ENCODE measurements around the gene PAWR. TPM values are rescaled to one million over a fixed set of nuclear protein-coding genes. Genes with fewer than 3 reads are reported as not detected.

PAWR gene
- total RNA-seq, 1 experiment from 2014 or later = 11.3 TPM

DNA sequence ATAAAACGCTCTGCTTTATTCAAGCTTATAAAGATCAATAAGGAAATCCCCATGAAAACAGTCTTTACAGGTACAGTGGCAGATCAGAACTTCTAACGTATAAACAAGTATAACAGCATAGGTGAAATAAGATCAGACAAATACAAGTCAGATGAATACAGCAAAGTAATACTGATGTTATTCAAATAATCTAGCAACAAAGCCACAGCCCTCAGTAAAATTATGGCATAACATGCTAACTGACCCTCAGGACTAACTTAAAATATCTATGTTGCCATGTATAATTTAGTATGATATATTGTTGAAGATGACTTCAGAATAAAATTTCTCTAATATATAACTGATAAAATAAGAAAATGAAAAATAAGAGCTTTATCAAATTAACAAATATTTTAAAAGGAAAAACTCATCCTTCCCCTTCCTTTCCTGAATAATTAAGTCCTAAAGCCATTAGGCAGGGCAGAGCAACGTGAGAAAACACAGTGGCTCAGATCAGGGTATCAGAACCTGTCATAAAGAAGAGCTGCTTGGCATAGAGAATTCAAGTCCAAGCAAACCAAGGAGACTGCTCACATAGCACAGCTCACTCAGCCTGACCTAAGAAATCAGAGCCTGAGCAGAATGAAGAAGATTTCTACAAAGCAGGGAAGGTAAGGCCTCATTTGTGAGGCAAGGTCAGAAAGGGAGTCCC, 70.7 kb downstream of the PAWR start:
- no peak for DNase-seq (ENCODE audit: low read depth, low spot score)
- in situ Hi-C loops (cut with HindIII; ENCODE audit: low pct_unique_long_range_greater_than_20kb, low sequenced_read_pairs) = no loop called here

DNA sequence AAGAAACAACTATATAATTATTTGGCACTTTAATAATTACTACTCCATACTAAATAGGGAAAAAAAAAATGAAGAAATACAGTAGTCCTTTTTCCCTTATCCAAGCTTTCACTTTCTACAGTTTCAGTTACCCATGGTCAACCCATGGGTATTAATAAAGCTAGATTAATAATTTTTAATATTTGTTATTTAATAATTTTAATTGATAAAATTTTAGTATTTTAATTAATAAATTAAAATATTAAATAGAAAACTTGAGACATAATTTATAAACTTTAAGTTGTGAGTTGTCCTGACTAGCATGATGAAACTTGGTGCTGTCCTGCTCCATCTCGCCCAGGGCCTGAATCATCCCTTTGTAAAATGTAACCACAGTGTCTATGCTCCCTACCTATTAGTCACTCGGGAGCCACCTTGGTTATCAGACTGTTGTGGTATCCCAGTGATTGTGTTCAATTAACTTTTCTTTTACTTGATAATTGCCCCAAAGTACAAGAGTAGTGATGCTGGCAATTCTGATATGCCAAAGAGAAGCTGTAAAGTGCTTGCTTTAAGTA, 71.8 kb downstream of the PAWR start:
- in situ Hi-C loops (cut with HindIII; ENCODE audit: low pct_unique_long_range_greater_than_20kb, low sequenced_read_pairs) = no loop called here
- no peak for DNase-seq (ENCODE audit: low read depth, low spot score)

DNA sequence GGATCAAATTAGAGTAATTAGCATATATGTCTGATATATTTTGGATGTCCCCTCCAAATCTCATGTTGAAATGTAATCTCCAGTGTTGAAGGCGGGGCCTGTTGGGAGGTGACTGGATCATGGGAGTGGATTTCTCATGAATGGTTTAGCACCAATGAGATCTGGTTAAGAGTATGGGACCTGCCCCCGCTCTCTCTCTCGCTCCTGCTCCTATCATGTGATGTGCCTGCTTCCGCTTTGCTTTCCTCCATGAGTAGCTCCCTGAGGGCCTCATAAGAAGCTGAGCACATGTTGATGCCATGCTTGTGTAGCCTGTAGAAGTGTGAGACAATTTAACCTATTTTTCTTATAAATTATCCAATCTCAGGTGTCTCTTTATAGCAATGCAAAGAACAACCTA, 73.1 kb downstream of the PAWR start:
- DNase-seq (ENCODE audit: low read depth, low spot score) = no peak
- in situ Hi-C loops (cut with HindIII; ENCODE audit: low pct_unique_long_range_greater_than_20kb, low sequenced_read_pairs) = no loop called here

DNA sequence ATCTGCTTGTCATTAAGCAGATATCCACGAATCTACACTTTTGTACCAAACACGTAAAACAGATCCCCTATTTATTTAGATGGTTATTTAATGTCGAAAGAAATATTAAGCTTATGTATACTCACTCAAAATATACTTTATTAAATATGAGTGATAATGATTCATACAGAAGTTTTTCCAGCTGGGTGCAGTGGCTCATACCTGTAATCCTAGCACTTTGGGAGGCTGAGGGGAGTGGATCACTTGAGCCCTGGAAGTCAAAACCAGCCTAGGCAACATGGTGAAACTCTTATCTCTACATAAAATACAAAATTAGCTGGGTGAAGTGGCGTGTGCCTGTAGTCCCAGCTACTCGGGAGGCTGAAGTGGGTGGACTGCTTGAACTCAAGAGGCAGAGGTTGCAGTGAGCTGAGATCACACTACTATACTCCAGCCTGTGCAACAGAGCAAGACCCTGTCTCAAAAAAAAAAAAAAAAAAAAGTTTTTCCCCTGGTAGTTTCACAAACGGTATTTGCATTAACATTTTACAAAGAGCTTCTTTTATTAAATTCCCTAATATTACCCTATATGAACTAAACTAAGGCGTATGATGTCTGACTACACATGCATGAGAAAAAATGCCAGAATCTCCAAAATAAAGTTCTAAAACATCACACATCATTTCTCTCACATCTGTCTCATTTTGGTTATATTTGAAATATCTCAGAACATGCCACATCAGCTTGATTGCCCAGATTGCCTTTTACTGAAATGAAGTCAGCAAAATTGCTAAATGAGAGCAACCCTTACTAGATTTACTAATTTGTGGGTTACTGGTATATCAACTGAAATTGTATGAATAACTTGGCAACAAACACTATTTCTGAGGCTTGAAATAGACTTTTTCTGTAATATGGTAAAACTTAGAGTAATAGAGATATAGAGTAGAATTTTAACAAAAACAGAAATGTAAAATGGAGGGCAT, 74.9 kb downstream of the PAWR start:
- in situ Hi-C loops (cut with HindIII; ENCODE audit: low pct_unique_long_range_greater_than_20kb, low sequenced_read_pairs) = no loop called here
- DNase-seq (ENCODE audit: low read depth, low spot score) = no peak

DNA sequence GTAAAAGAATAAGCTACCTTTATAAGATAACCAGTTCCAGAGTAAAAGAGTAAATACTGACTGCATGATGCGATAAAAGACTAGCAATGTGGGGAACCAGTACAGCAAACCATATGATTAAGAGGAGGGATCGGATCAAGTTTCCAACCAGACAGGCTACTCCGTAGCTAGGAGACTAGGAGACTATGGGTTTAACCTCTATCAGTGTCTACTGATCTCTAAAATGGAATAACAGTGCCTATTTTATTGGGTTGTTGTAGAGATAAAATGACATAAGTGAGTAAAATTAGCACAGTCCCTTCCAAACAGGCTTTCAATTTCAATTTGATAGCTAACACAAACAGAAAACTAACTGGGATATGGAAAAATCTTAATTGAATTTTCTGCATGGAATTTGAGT, 76.0 kb downstream of the PAWR start:
- no peak for DNase-seq (ENCODE audit: low read depth, low spot score)
- in situ Hi-C loops (cut with HindIII; ENCODE audit: low pct_unique_long_range_greater_than_20kb, low sequenced_read_pairs) = no loop called here

DNA sequence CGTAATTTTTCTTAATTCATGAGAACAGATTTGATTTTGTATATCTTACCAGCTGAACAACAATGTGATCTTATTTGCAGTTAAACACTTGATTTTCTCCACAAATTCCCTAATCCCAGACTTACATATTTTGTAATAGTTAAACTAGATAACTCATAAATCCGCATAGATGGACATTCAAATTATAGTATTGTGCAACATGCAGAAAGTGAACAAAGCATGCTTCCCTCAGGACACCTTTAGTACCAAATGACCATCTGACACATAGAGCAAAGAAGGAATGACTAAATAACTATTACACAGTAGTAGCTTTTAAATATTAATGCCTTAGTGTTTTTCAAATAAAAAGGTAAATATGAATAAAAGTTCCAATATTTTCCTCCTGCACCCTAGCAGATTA, 88.9 kb downstream of the PAWR start:
- in situ Hi-C loops (cut with HindIII; ENCODE audit: low pct_unique_long_range_greater_than_20kb, low sequenced_read_pairs) = no loop called here
- no peak for DNase-seq (ENCODE audit: low read depth, low spot score)

DNA sequence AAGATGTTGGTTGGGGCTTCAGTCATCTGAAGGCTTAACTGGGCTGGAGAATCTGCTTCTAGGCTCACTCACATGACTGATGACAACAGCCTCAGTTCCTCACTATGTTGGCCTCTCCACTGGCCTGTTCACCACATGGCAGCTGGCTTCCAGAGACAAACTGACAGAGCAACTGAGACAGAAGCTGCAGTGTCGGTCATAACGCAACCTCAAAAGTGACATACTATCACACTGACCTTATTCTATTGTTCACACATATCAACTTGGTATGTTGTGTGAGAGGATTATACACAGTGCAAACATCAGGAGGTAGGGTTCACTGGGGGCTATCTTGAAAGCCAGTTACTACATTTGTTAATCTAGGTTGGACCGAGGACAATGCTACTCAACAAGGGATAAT, 92.9 kb downstream of the PAWR start:
- no peak for DNase-seq (ENCODE audit: low read depth, low spot score)
- in situ Hi-C loops (cut with HindIII; ENCODE audit: low pct_unique_long_range_greater_than_20kb, low sequenced_read_pairs) = no loop called here

DNA sequence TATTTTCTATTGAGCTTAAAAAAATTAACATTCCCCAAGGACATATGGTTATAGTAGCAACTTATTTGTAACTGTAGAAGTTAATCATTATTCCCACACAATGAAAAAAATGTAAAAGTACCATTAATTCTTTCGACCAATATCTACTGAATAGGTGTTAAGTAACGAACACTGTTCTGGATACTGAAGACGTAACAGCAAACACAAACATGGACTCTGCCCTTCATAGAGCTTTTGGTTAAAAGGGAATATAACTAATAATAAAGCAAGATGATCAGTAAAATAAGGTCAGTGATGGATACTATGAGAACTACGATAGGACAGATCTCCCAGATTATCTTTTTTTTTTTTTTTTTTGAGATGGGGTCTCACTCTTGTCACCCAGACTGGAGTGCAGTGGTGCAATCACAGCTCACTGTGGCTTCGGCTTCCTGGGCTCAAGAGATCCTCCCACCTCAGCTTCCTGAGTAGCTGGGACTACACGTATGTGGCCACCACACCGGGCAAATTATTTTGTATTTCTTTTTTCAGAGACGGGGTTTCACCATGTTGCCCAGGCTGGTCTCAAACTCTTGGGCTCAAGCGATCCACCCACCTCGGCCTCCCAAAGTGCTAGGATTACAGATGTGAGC, 93.9 kb downstream of the PAWR start:
- in situ Hi-C loops (cut with HindIII; ENCODE audit: low pct_unique_long_range_greater_than_20kb, low sequenced_read_pairs) = no loop called here
- DNase-seq (ENCODE audit: low read depth, low spot score) = no peak

DNA sequence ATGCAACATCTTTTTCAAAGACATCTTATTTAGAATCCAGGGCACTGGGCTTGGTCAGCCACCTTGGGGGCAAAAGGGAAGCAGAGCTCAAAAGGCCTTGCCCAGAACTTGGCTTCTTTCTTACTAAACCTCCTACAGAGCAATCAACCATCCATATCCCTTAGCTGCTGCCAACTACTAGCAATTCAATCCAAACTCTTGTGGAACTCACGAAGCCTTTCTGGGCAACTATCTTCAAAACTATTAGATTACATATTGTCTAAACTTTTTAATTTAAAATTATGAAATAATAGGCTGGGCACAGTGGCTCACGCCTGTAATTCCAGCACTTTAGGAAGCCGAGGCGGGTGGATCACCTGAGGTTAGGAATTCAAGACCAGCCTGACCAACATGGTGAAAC, 95.5 kb downstream of the PAWR start:
- DNase-seq (ENCODE audit: low read depth, low spot score) = no peak
- in situ Hi-C loops (cut with HindIII; ENCODE audit: low pct_unique_long_range_greater_than_20kb, low sequenced_read_pairs) = no loop called here

DNA sequence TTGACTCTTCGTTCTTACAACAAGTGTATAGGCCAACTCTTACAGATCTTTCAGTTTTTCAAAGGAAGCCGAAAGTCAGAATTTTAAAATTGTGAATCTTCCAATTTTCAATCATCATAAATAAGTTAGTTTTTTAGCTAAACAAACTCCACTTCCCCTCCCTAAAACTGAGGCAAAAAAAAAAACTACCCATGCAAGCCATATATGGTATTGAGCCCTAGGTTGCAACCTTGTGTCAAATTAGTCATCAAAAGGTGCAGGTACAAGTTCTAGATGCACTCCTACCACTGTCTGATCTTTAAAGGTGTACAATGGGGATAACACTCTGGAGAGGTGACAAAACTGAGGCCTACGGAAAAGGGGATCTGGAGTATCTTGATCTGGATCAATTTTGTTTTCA, 97.9 kb downstream of the PAWR start:
- in situ Hi-C loops (cut with HindIII; ENCODE audit: low pct_unique_long_range_greater_than_20kb, low sequenced_read_pairs) = no loop called here
- DNase-seq (ENCODE audit: low read depth, low spot score) = no peak

DNA sequence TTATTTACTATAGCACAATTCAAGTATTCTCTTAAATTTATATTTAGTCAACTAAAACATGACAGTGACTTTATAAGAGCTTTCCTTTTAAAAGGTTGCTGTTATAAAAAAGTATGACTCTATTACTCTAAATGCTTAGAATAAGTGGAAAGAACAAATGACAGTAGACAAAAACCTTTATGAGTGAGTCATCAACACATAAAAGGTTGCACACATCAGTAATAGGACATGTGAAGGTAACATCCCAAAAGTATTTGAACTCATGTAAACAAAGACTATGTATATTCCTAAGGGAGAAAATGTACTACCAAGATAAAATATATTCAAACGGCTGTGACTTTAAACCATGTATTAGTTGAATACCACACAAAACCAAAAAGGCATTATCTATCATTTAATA, 98.8 kb downstream of the PAWR start:
- DNase-seq (ENCODE audit: low read depth, low spot score) = no peak
- in situ Hi-C loops (cut with HindIII; ENCODE audit: low pct_unique_long_range_greater_than_20kb, low sequenced_read_pairs) = no loop called here

DNA sequence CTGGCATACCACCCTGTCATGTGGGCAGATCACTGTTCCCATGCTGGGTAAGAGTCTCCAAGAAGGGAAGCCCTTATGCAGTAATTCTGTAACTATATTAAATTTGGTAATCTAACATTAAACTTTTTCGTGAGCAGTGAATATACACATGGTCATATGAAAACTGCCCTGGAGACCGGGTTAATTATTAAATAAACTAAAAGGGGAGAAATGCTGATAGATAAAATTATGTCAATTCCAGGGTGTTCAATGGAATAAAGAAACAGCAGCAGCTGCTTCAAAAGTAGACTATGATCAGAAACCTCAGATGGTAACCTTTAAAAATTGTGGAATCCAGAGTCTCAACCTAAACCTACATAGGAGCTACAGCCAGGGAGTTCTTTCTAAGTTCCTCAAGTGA, 100.0 kb downstream of the PAWR start:
- in situ Hi-C loops (cut with HindIII; ENCODE audit: low pct_unique_long_range_greater_than_20kb, low sequenced_read_pairs) = no loop called here
- no peak for DNase-seq (ENCODE audit: low read depth, low spot score)

DNA sequence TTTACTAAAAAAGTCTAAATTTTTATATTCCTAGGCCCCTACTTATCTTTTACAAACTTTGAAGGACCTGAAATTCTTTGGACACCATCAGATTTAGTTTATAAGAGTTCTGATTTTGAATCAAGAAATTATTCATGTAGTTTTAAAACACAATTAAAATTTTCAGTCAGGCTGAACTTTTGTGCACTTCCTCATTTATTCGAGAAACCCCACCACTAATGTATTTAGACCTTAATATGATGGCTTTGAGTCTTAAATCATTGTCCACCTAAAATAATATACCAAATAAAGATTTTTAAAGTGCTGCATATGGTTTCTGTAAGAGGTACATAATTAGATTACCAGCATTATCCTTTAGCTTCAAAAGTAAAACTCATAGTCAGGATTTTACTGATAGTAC, 103.4 kb downstream of the PAWR start:
- in situ Hi-C loops (cut with HindIII; ENCODE audit: low pct_unique_long_range_greater_than_20kb, low sequenced_read_pairs) = no loop called here
- DNase-seq (ENCODE audit: low read depth, low spot score) = no peak

DNA sequence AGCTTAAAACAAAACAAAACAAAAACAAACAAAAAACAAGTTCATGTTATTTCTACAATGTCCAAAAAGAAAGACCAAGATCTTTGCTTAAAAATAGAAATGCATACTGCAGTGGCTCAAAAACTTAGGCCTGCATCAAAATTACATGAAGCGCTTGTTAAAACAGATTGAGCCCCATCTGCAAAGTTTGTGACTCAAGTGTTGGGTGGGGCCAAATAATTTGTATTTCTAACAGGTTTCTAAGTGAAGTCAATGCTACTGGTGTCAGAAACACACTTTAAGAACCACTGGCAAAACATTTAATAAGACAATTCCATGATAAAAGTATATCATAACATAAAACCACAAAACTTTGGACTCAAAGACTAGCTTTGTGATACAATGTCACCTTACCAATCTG, 105.6 kb downstream of the PAWR start:
- DNase-seq (ENCODE audit: low read depth, low spot score) = no peak
- in situ Hi-C loops (cut with HindIII; ENCODE audit: low pct_unique_long_range_greater_than_20kb, low sequenced_read_pairs) = no loop called here

DNA sequence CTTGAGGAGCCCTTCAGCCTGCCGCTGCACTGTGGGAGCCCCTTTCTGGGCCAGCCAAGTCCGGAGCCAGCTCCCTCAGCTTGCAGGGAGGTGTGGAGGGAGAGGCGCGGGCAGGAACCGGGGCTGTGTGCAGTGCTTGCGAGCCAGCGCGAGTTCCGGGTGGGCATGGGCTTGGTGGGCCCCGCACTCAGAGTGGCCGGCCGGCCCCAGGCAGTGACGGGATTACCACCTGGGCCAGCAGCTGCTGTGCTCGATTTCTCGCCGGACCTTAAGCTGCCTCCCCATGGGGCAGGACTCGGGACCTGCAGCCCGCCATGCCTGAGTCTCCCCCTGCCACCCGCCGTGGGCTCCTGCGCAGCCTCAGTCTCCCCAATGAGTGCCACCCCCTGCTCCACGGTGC, 116.9 kb downstream of the PAWR start:
- DNase-seq (ENCODE audit: low read depth, low spot score) = no peak
- in situ Hi-C loops (cut with HindIII; ENCODE audit: low pct_unique_long_range_greater_than_20kb, low sequenced_read_pairs) = no loop called here

DNA sequence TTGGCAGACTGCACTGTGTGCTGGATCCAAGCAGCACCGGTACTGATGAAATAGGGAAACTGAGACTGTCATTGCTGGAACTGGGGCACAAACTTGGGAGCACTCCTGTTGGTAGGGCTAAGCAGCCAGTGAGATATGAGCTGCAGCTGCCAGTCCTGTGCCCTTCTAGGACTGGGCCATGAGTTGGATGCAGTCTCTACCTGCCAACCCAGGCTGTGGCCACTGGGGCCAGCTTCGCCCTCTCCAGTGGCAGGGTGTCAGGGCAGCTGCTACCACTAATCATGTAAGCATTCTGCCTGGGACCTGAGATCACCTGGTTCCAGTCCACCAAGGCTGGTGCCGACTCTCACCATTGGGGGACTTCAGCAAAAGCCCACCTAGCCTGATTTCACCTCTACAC, 121.1 kb downstream of the PAWR start:
- in situ Hi-C loops (cut with HindIII; ENCODE audit: low pct_unique_long_range_greater_than_20kb, low sequenced_read_pairs) = no loop called here

DNA sequence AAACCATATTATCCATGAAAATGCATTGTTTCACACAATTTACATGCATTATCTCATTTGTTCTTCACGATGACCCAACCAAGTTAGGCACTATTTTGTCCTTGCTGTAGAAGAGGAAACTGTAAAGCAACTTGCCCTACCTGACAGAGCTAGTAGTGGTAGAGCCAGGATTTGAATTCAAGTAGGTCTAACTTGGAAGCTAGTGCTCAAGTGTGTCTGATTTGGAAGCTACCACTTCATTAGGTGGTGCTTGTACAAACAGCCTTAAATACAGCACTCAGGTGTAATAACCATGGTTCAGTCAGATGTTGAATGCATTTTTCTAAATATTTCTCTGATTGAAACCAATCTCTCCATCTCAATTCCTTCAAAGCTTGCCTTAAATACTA, 123.6 kb downstream of the PAWR start:
- no peak for DNase-seq (ENCODE audit: low read depth, low spot score)
- in situ Hi-C loops (cut with HindIII; ENCODE audit: low pct_unique_long_range_greater_than_20kb, low sequenced_read_pairs) = no loop called here

More for the DNA sequence above, 121.1 kb downstream of the PAWR start:
- no peak for DNase-seq (ENCODE audit: low read depth, low spot score)

DNA sequence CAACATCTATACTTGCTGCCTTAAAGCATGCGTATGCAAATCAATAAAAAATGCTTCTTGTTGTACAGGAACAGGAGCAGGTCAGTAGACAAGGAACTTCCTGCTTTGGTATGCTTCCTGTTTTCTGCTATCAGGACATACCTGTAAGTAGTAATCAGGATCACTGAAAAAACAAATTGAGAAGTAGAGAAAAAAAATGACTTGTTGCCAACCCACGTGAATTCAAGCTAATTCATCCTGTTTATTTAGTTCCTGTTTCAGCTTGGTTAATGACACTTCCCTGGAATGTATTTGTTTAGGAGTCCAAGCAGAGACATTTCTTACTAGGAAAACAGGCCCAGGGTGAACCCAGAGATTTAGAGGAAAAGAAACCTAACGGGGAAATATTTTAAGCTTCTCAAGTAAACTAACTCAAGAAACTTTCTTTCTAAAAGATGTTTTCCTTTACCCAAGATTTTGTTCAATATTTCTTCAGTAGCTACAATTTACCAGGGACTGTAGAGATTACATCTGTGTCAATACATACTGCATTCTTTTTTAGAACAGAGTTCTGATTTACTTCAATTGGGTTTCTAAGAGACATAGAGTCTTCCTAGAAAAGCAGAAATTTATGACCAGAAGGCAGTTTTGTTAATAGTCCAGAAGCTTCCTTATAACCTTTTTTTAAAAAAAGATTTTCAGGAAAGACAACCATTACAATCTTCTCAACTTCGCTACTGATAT, 124.2 kb downstream of the PAWR start:
- DNase-seq (ENCODE audit: low read depth, low spot score) = no peak
- in situ Hi-C loops (cut with HindIII; ENCODE audit: low pct_unique_long_range_greater_than_20kb, low sequenced_read_pairs) = no loop called here

Measured in SK-MEL-5 (cell line).